H9 (cell line): Measurements from ENCODE around the gene TUBB2A. TPM values are rescaled to one million over a fixed set of nuclear protein-coding genes. Genes with fewer than 3 reads are reported as not detected.
"Not testable (repeated sequence)": the region's sequence is repeated elsewhere in the genome, so short reads cannot be mapped to it uniquely, and the experiment has no call there.

ENCODE experiments used
- DNase-seq: peaks from one replicate; pipeline ENCODE4 v3.0.0-alpha.2; 2017
- H2AFZ ChIP-seq: one replicate; pipeline ENCODE4 v1.6.1; 2013; ENCODE audit warnings: mild to moderate bottlenecking, low read length, control low read depth, moderate library complexity
- H2AK5ac ChIP-seq: 2 replicates; pipeline ENCODE4 v1.6.1; 2013; ENCODE audit warnings: low read length, control low read depth, mixed read lengths; ENCODE audit not compliant: insufficient read length
- H2BK120ac ChIP-seq: one replicate; pipeline ENCODE4 v1.6.1; 2013; ENCODE audit warnings: low read depth, mild to moderate bottlenecking, low read length, control low read depth, inconsistent platforms; ENCODE audit not compliant: poor library complexity, severe bottlenecking
- H2BK12ac ChIP-seq: 2 replicates; pipeline ENCODE4 v1.6.1; 2013; ENCODE audit warnings: low read length, control low read depth, mixed read lengths, low read depth; ENCODE audit not compliant: insufficient read length
- H2BK15ac ChIP-seq: 2 replicates; pipeline ENCODE4 v1.6.1; 2013; ENCODE audit warnings: low read depth, low read length, control low read depth
- H2BK20ac ChIP-seq: one replicate; pipeline ENCODE4 v1.6.1; 2013; ENCODE audit warnings: low read depth, mild to moderate bottlenecking, low read length, control low read depth, inconsistent platforms; ENCODE audit not compliant: poor library complexity, severe bottlenecking
- H2BK5ac ChIP-seq: 2 replicates; pipeline ENCODE4 v1.6.1; 2013; ENCODE audit warnings: low read length, control low read depth, mixed read lengths; ENCODE audit not compliant: insufficient read length
- H3K14ac ChIP-seq: 2 replicates; pipeline ENCODE4 v1.6.1; 2013; ENCODE audit warnings: low read length, control low read depth; ENCODE audit not compliant: insufficient read depth
- H3K18ac ChIP-seq: 2 replicates; pipeline ENCODE4 v1.6.1; 2013; ENCODE audit warnings: low read depth, mild to moderate bottlenecking, mixed read lengths, low read length, control low read depth; ENCODE audit not compliant: insufficient read length
- H3K23ac ChIP-seq: 2 replicates; pipeline ENCODE4 v1.6.1; 2013; ENCODE audit warnings: low read length, control low read depth, mixed read lengths, low read depth; ENCODE audit not compliant: insufficient read length
- H3K23me2 ChIP-seq: 2 replicates; pipeline ENCODE4 v1.6.1; 2013; ENCODE audit warnings: low read depth, mild to moderate bottlenecking, mixed read lengths, low read length, control low read depth; ENCODE audit not compliant: insufficient read length, poor library complexity, severe bottlenecking
- H3K27ac ChIP-seq: 2 replicates; pipeline ENCODE4 v1.5.1; 2013; ENCODE audit warnings: low read length, control low read depth, mixed read lengths, low read depth; ENCODE audit not compliant: insufficient read length
- H3K27me3 ChIP-seq: 2 replicates; pipeline ENCODE4 v1.6.1; 2013; ENCODE audit warnings: low read length, control low read depth, inconsistent platforms; ENCODE audit not compliant: insufficient read depth
- H3K4ac ChIP-seq: 2 replicates; pipeline ENCODE4 v1.6.1; 2013; ENCODE audit warnings: low read depth, mild to moderate bottlenecking, control low read depth, inconsistent platforms, low read length, moderate library complexity
- H3K4me1 ChIP-seq: 2 replicates; pipeline ENCODE4 v1.6.1; 2013; ENCODE audit warnings: low read length, control low read depth, inconsistent platforms; ENCODE audit not compliant: insufficient read depth
- H3K4me2 ChIP-seq: 2 replicates; pipeline ENCODE4 v1.6.1; 2013; ENCODE audit warnings: low read length, control low read depth, mixed read lengths; ENCODE audit not compliant: insufficient read length, insufficient read depth
- H3K56ac ChIP-seq: 2 replicates; pipeline ENCODE4 v1.6.1; 2013; ENCODE audit warnings: low read depth, mild to moderate bottlenecking, mixed read lengths, low read length, control low read depth; ENCODE audit not compliant: insufficient read length
- H3K79me1 ChIP-seq: 2 replicates; pipeline ENCODE4 v1.6.1; 2013; ENCODE audit warnings: low read depth, mild to moderate bottlenecking, moderate library complexity, low read length, control low read depth, inconsistent platforms; ENCODE audit not compliant: insufficient read depth, poor library complexity, severe bottlenecking
- H3K79me2 ChIP-seq: 2 replicates; pipeline ENCODE4 v1.6.1; 2013; ENCODE audit warnings: low read length, control low read depth, inconsistent platforms; ENCODE audit not compliant: insufficient read depth
- H3K9ac ChIP-seq: 2 replicates; pipeline ENCODE4 v1.6.1; 2013; ENCODE audit warnings: low read length, control low read depth, mixed read lengths; ENCODE audit not compliant: insufficient read length; ENCODE audit errors: extremely low read depth
- H3K9me3 ChIP-seq: one replicate; pipeline ENCODE4 v1.6.1; 2013; ENCODE audit warnings: low read depth, low read length, inconsistent platforms; ENCODE audit not compliant: control insufficient read depth
- H3T11ph ChIP-seq: one replicate; pipeline ENCODE4 v1.6.1; 2013; ENCODE audit warnings: mild to moderate bottlenecking, low read length, control low read depth, inconsistent platforms
- H4K20me1 ChIP-seq: one replicate; pipeline ENCODE4 v1.6.1; 2013; ENCODE audit not compliant: control insufficient read depth, insufficient read length, insufficient read depth
- H4K5ac ChIP-seq: 2 replicates; pipeline ENCODE4 v1.6.1; 2013; ENCODE audit warnings: low read depth, mild to moderate bottlenecking, mixed read lengths, low read length, control low read depth; ENCODE audit not compliant: insufficient read length
- H4K8ac ChIP-seq: replicated peaks from 2 replicates; pipeline ENCODE4 v1.6.1; 2013; ENCODE audit warnings: low read length, control low read depth, mixed read lengths, low read depth; ENCODE audit not compliant: insufficient read length
- H4K91ac ChIP-seq: 2 replicates; pipeline ENCODE4 v1.6.1; 2013; ENCODE audit warnings: low read depth, mild to moderate bottlenecking, moderate library complexity, mixed read lengths, low read length, control low read depth; ENCODE audit not compliant: insufficient read length
- H3K27ac Mint-ChIP-seq, 3 experiments: 2 replicates in 2 of 3; 3 replicates in 1 of 3; pipeline ENCODE4 v1.8.0; 2020 to 2021; ENCODE audit warnings: mixed read lengths in 3 of 3, mild to moderate bottlenecking in 1 of 3, moderate library complexity in 1 of 3
- H3K27me3 Mint-ChIP-seq: 2 replicates; pipeline ENCODE4 v1.8.0; 2021; ENCODE audit warnings: low read depth, mild to moderate bottlenecking, moderate library complexity, mixed read lengths
- H3K36me3 Mint-ChIP-seq, 3 experiments: 2 replicates in 2 of 3; 3 replicates in 1 of 3; pipeline ENCODE4 v1.8.0; 2020 to 2021; ENCODE audit warnings: low read depth in 3 of 3, mixed read lengths in 3 of 3; ENCODE audit not compliant: insufficient read depth in 1 of 3
- H3K4me1 Mint-ChIP-seq, 2 experiments: 2 replicates each; pipeline ENCODE4 v1.8.0; 2020; ENCODE audit warnings: mixed read lengths in 2 of 2
- H3K4me3 Mint-ChIP-seq, 2 experiments: 2 replicates in 1 of 2; 3 replicates in 1 of 2; pipeline ENCODE4 v1.8.0; 2020 to 2021; ENCODE audit warnings: mild to moderate bottlenecking in 2 of 2, mixed read lengths in 2 of 2, moderate library complexity in 1 of 2
- H3K9me3 Mint-ChIP-seq, 2 experiments: 2 replicates in 1 of 2; 3 replicates in 1 of 2; pipeline ENCODE4 v1.8.0; 2020; ENCODE audit warnings: mild to moderate bottlenecking in 2 of 2, mixed read lengths in 2 of 2, moderate library complexity in 1 of 2
- CTCF ChIP-seq: fragments of 200-600 bp; sonication (generic); conservative IDR thresholded peaks from 3 replicates; pipeline ENCODE4 v1.8.0; 2021; ENCODE audit warnings: antibody characterized with exemption, mild to moderate bottlenecking
- WGBS: extraction: QIAGEN DNeasy Blood & Tissue Kit; methylation state at CpG from one replicate; pipeline ENCODE4 v1.1.7; 2013; ENCODE audit warnings: missing lambda C conversion rate, low lambda C conversion rate, mixed read lengths; ENCODE audit not compliant: insufficient read length; ENCODE audit errors: extremely low coverage; 5-methylcytosine and 5-hydroxymethylcytosine counted together
- total RNA-seq: library from RNA; stranded (reverse); gene quantifications from 2 replicates; pipeline ENCODE4 v1.2.1, GENCODE V29; 2021

The TUBB2A gene
- total RNA-seq, 1 experiment from 2014 or later = 258 TPM

GRCh38 chr6:3138341-3138740 lies 19.0 kb downstream of the TUBB2A start:
- no peak overlapping the region for H2AK5ac ChIP-seq
- no peaks in the 10 kb centered on the region for H3K79me2 ChIP-seq
- H3K9me3 ChIP-seq = no peaks in the 10 kb centered on the region
- no peak overlapping the region for H3K4ac ChIP-seq
- H4K5ac ChIP-seq = no peak overlapping the region
- no peak overlapping the region for H3K14ac ChIP-seq
- no peaks in the 10 kb centered on the region for H3K9me3 Mint-ChIP-seq
- H3K4me3 Mint-ChIP-seq = no peak overlapping the region
- no peak overlapping the region for H3K56ac ChIP-seq
- no peak overlapping the region for H3K27ac Mint-ChIP-seq
- no peaks in the 10 kb centered on the region for H3K27me3 ChIP-seq
- H3K4me2 ChIP-seq = no peak overlapping the region
- WGBS = no CpG with 5 or more reads among the region's 1 CpG
- peaks cover 40 to 74% (median 72%) of the 10 kb centered on the region in 3 experiments for H3K36me3 Mint-ChIP-seq
- no peaks in the 10 kb centered on the region for H3K79me1 ChIP-seq
- H3K18ac ChIP-seq = no peak overlapping the region
- no peaks in the 10 kb centered on the region; the same call in 1 of the 2 replicates for H3K4me1 ChIP-seq
- H3K4me1 Mint-ChIP-seq = peaks cover 16 to 22% of the 10 kb centered on the region in 2 experiments
- no peaks in the 10 kb centered on the region for H3K27me3 Mint-ChIP-seq
- H3K23me2 ChIP-seq = peaks cover 2% of the 10 kb centered on the region
- H4K20me1 ChIP-seq = no peaks in the 10 kb centered on the region
- H3K27ac ChIP-seq = no peak overlapping the region
- no peak overlapping the region for H2AFZ ChIP-seq
- H4K8ac ChIP-seq = no peak overlapping the region
- H2BK120ac ChIP-seq = no peak overlapping the region
- H2BK5ac ChIP-seq = no peak overlapping the region
- no peak overlapping the region for H3K9ac ChIP-seq
- H2BK15ac ChIP-seq = no peak overlapping the region
- no peak overlapping the region for H3K23ac ChIP-seq
- no peak overlapping the region for H2BK20ac ChIP-seq
- no peak overlapping the region for H4K91ac ChIP-seq
- H3T11ph ChIP-seq = no peak overlapping the region
- H2BK12ac ChIP-seq = no peak overlapping the region
- TF ChIP-seq CTCF = no peak
- no peak for DNase-seq

- not testable (repeated sequence) for H2BK15ac ChIP-seq, H2BK5ac ChIP-seq, H3K79me1 ChIP-seq, H3K9ac ChIP-seq, H4K5ac ChIP-seq, H3K9me3 ChIP-seq, H3K4me3 Mint-ChIP-seq, H3K79me2 ChIP-seq, H3K27ac Mint-ChIP-seq, H4K20me1 ChIP-seq, H3K18ac ChIP-seq, H2AK5ac ChIP-seq, H3K27me3 Mint-ChIP-seq, H3K56ac ChIP-seq, H3K27ac ChIP-seq, H4K8ac ChIP-seq, H2BK120ac ChIP-seq, H2BK20ac ChIP-seq, H4K91ac ChIP-seq, H2AFZ ChIP-seq, H3K23ac ChIP-seq, H3T11ph ChIP-seq, H3K23me2 ChIP-seq, H3K9me3 Mint-ChIP-seq, H3K27me3 ChIP-seq, H2BK12ac ChIP-seq, H3K4me1 ChIP-seq, H3K4me2 ChIP-seq, H3K4ac ChIP-seq, DNase-seq, H3K14ac ChIP-seq
- Mint-ChIP-seq H3K36me3 (peaks cover 41 to 78% (median 72%) of the 10 kb centered on the region in 3 experiments; a peak in 6 of 7 replicates), H3K4me1 (peaks cover 15 to 22% of the 10 kb centered on the region in 2 experiments)
- no CpG with 5 or more reads among the region's 6 CpGs for WGBS
Measured at GRCh38 chr6:3137873-3138272, 19.5 kb downstream of the TUBB2A start.
